B cell (primary cell): Measurements from ENCODE around the gene MAML3. TPM values are rescaled to one million over a fixed set of nuclear protein-coding genes. Genes with fewer than 3 reads are reported as not detected.

Experiments used
- ATAC-seq: fragments of 200-7000 bp; cut with Tn5 transposase; one replicate; pipeline ENCODE4 v1.10.0; 2021; ENCODE audit warnings: low read depth, mild to moderate bottlenecking, moderate number of reproducible peaks, moderate library complexity
- CTCF ChIA-PET: fragments of 350-600 bp; sonication (Branson Sonifier 250); formaldehyde crosslinking; loops from one replicate; lab custom pipeline; 2021; ENCODE audit warnings: antibody characterized with exemption, inconsistent platforms; lab: Charles Lee
- POLR2A ChIA-PET: fragments of 350-600 bp; sonication (Branson Sonifier 250); formaldehyde crosslinking; loops from one replicate; lab custom pipeline; 2021; ENCODE audit warnings: antibody characterized with exemption; lab: Charles Lee
- DNase-seq: peaks from one replicate; pipeline ENCODE4 v3.0.0; 2013
- H2AFZ ChIP-seq: 2 replicates; pipeline ENCODE4 v1.6.1; 2012; ENCODE audit warnings: mild to moderate bottlenecking, low read depth, low read length; ENCODE audit not compliant: insufficient read depth, poor library complexity, severe bottlenecking
- H3K27ac ChIP-seq, 2 donors: 1 replicate in 1 of 2; 2 replicates in 1 of 2; pipeline ENCODE4 v1.5.1; 2012 to 2013; ENCODE audit warnings: low read length in 2 of 2, mild to moderate bottlenecking in 2 of 2, moderate library complexity in 1 of 2
- H3K27me3 ChIP-seq, 4 experiments: fragments of 200-600 bp in 1 of 4; sonication (generic) in 1 of 4; replicated peaks in 1 of 4; 1 replicate in 2 of 4; 2 replicates in 2 of 4; pipeline versions ENCODE4 v1.6.1 to v1.7.0; 2013 to 2016; ENCODE audit warnings: low read length in 3 of 4, mild to moderate bottlenecking in 2 of 4, mixed read lengths in 1 of 4, moderate library complexity in 1 of 4; ENCODE audit not compliant: insufficient read depth in 4 of 4, control insufficient read depth in 3 of 4; ENCODE audit errors: control extremely low read depth in 1 of 4
- H3K36me3 ChIP-seq, 2 experiments: replicated peaks in 1 of 2; 1 replicate in 1 of 2; 2 replicates in 1 of 2; pipeline versions ENCODE4 v1.6.1 to v1.7.1; 2013; ENCODE audit warnings: low read length in 1 of 2; ENCODE audit not compliant: insufficient read depth in 2 of 2, control insufficient read depth in 1 of 2; ENCODE audit errors: control extremely low read depth in 1 of 2, extremely low read depth in 1 of 2
- H3K4me1 ChIP-seq, 2 donors: fragments of 200-600 bp in 1 of 2; sonication (generic) in 1 of 2; 1 replicate in 1 of 2; 2 replicates in 1 of 2; pipeline versions ENCODE4 v1.5.1 to v1.6.1; 2013 to 2017; ENCODE audit warnings: low read length in 2 of 2; ENCODE audit not compliant: control insufficient read depth in 2 of 2, insufficient read depth in 2 of 2
- H3K4me2 ChIP-seq: replicated peaks from 2 replicates; pipeline ENCODE3; 2012; ENCODE audit warnings: mild to moderate bottlenecking, low read depth, low read length; ENCODE audit not compliant: poor library complexity, severe bottlenecking
- H3K4me3 ChIP-seq, 5 experiments: fragments of 200-600 bp in 1 of 5; sonication (generic) in 1 of 5; 1 replicate in 3 of 5; 2 replicates in 2 of 5; pipeline versions ENCODE4 v1.5.1 to v1.7.0; 2011 to 2016; ENCODE audit warnings: low read length in 4 of 5, mild to moderate bottlenecking in 4 of 5, low read depth in 2 of 5, control low read depth in 1 of 5, moderate library complexity in 1 of 5; ENCODE audit not compliant: insufficient read depth in 1 of 5; ENCODE audit errors: control extremely low read depth in 1 of 5, extremely low read depth in 1 of 5
- H3K79me2 ChIP-seq: fragments of 200-600 bp; sonication (generic); one replicate; pipeline ENCODE4 v1.6.0; 2016; ENCODE audit warnings: low read length; ENCODE audit not compliant: control insufficient read depth, insufficient read depth
- H3K9ac ChIP-seq: fragments of 200-600 bp; sonication (generic); 2 replicates; pipeline ENCODE4 v1.6.1; 2017; ENCODE audit warnings: mild to moderate bottlenecking, low read length, moderate library complexity
- H3K9me3 ChIP-seq, 3 donors: one replicate each; pipeline versions ENCODE4 v1.6.1 to v1.7.1; 2013; ENCODE audit warnings: low read length in 2 of 3; ENCODE audit not compliant: control insufficient read depth in 2 of 3, insufficient read depth in 1 of 3; ENCODE audit errors: control extremely low read depth in 1 of 3
- H4K20me1 ChIP-seq: 2 replicates; pipeline ENCODE4 v1.6.0; 2012; ENCODE audit warnings: mild to moderate bottlenecking, low read length; ENCODE audit not compliant: insufficient read depth, control insufficient read depth, poor library complexity, severe bottlenecking
- H3K27ac Mint-ChIP-seq: one replicate; pipeline ENCODE4 v1.8.0; 2021; ENCODE audit warnings: mixed read lengths
- H3K27me3 Mint-ChIP-seq: one replicate; pipeline ENCODE4 v1.8.0; 2021; ENCODE audit warnings: mixed read lengths
- H3K4me1 Mint-ChIP-seq: one replicate; pipeline ENCODE4 v1.8.0; 2021; ENCODE audit warnings: mixed read lengths
- H3K4me3 Mint-ChIP-seq: one replicate; pipeline ENCODE4 v1.8.0; 2021; ENCODE audit warnings: mixed read lengths
- H3K9me3 Mint-ChIP-seq: one replicate; pipeline ENCODE4 v1.8.0; 2022; ENCODE audit warnings: mixed read lengths; ENCODE audit not compliant: insufficient read depth
- EZH2 ChIP-seq: IDR thresholded peaks from 2 replicates; pipeline ENCODE4 v1.6.1; 2012; ENCODE audit warnings: borderline replicate concordance, low read depth, mild to moderate bottlenecking, moderate library complexity, low read length; ENCODE audit not compliant: insufficient read depth, poor library complexity, severe bottlenecking
- WGBS: methylation state at CpG from one replicate; pipeline ENCODE4 v1.1.5; 2013; ENCODE audit warnings: missing lambda C conversion rate; ENCODE audit not compliant: insufficient coverage; 5-methylcytosine and 5-hydroxymethylcytosine counted together
- intact Hi-C: fragments of 100-400 bp; cut with micrococcal nuclease; formaldehyde crosslinking; loops from one replicate; pipeline ENCODE4 v1.10.0; 2022
- polyA plus RNA-seq: library from polyadenylated mRNA; depleted of rRNA; stranded (reverse); fragments of >200 nt; gene quantifications from 2 replicates; pipeline ENCODE4 v1.2.3, GENCODE V29; 2012
- total RNA-seq, 2 donors: library from RNA; stranded (reverse); fragments of 120-200 nt in 1 of 2; gene quantifications; 1 replicate in 1 of 2; 2 replicates in 1 of 2; pipeline versions ENCODE4 v1.2.3 to v1.2.4, GENCODE V29; 2013 to 2022
- TF ChIP-seq, protein P1 (sequence below): fragments of 200-600 bp; IDR thresholded peaks from one replicate; pipeline ENCODE4 v1.8.0; 2022; ENCODE audit warnings: antibody characterized with exemption, mild to moderate bottlenecking

The MAML3 gene
- total and polyA plus RNA-seq, 2 donors (not counting 1 experiment from before 2014, with no cell fraction given) = 0.94 to 5.3 TPM

GRCh38 chr4:139838811-139839210 lies 315.2 kb downstream of the MAML3 start:
- WGBS = 100% methylated on average over 3 of the region's 3 CpGs
- H3K27ac Mint-ChIP-seq = no peak overlapping the region
- CTCF ChIA-PET = no interaction called here

GRCh38 chr4:139834981-139835391 lies 319.0 kb downstream of the MAML3 start:
- ChIA-PET POLR2A (no interaction called here), CTCF (no interaction called here)
- Histone ChIP-seq H3K4me1 (no peaks in the 10 kb centered on the region), H3K27ac (no peak overlapping the region), H4K20me1 (no peaks in the 10 kb centered on the region), H3K4me2 (no peak overlapping the region), H3K4me3 (no peak overlapping the region), H3K9ac (no peak overlapping the region), H3K27me3 (no peaks in the 10 kb centered on the region), H3K79me2 (no peaks in the 10 kb centered on the region), H2AFZ (no peak overlapping the region), H3K36me3 (no peaks in the 10 kb centered on the region), H3K9me3 (no peaks in the 10 kb centered on the region)
- Mint-ChIP-seq H3K9me3 (no peaks in the 10 kb centered on the region), H3K27ac (no peak overlapping the region), H3K27me3 (no peaks in the 10 kb centered on the region), H3K4me1 (no peaks in the 10 kb centered on the region), H3K4me3 (no peak overlapping the region)
- no peak for DNase-seq
- intact Hi-C loops = no loop called here
- WGBS = 89% methylated on average over 1 of the region's 2 CpGs
- TF ChIP-seq, protein P1, sequence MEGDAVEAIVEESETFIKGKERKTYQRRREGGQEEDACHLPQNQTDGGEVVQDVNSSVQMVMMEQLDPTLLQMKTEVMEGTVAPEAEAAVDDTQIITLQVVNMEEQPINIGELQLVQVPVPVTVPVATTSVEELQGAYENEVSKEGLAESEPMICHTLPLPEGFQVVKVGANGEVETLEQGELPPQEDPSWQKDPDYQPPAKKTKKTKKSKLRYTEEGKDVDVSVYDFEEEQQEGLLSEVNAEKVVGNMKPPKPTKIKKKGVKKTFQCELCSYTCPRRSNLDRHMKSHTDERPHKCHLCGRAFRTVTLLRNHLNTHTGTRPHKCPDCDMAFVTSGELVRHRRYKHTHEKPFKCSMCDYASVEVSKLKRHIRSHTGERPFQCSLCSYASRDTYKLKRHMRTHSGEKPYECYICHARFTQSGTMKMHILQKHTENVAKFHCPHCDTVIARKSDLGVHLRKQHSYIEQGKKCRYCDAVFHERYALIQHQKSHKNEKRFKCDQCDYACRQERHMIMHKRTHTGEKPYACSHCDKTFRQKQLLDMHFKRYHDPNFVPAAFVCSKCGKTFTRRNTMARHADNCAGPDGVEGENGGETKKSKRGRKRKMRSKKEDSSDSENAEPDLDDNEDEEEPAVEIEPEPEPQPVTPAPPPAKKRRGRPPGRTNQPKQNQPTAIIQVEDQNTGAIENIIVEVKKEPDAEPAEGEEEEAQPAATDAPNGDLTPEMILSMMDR = no peak
- TF ChIP-seq EZH2 = no peak
- ATAC-seq = no peak

More at GRCh38 chr4:139838811-139839210, 315.2 kb downstream of the MAML3 start:
- Histone ChIP-seq H3K27ac (no peak overlapping the region), H3K4me1 (peaks cover 0 to 4% of the 10 kb centered on the region in 2 donors), H4K20me1 (no peaks in the 10 kb centered on the region), H3K27me3 (no peaks in the 10 kb centered on the region), H3K9me3 (no peaks in the 10 kb centered on the region), H3K4me2 (no peak overlapping the region), H2AFZ (no peak overlapping the region), H3K9ac (no peak overlapping the region), H3K79me2 (no peaks in the 10 kb centered on the region), H3K4me3 (no peak overlapping the region), H3K36me3 (no peaks in the 10 kb centered on the region)
- POLR2A ChIA-PET = no interaction called here
- intact Hi-C loops = no loop called here
- H3K4me1 Mint-ChIP-seq = peaks cover 3% of the 10 kb centered on the region
- ATAC-seq (no peak), DNase-seq (no peak)
- H3K9me3 Mint-ChIP-seq = no peaks in the 10 kb centered on the region
- H3K4me3 Mint-ChIP-seq = no peak overlapping the region
- TF ChIP-seq, protein P1 = no peak
- no peak for TF ChIP-seq EZH2
- H3K27me3 Mint-ChIP-seq = no peaks in the 10 kb centered on the region
